HG03457 (cell line): ENCODE data around the gene HCN1.
"Not testable (repeated sequence)": the region's sequence is repeated elsewhere in the genome, so short reads cannot be mapped to it uniquely, and the experiment has no call there.

Experiments
- ATAC-seq: cut with Tn5 transposase; IDR thresholded peaks from one replicate; pipeline ENCODE4 v1.9.1; 2021; ENCODE audit warnings: moderate number of reproducible peaks; ENCODE audit not compliant: unreplicated experiment

Gene HCN1

DNA sequence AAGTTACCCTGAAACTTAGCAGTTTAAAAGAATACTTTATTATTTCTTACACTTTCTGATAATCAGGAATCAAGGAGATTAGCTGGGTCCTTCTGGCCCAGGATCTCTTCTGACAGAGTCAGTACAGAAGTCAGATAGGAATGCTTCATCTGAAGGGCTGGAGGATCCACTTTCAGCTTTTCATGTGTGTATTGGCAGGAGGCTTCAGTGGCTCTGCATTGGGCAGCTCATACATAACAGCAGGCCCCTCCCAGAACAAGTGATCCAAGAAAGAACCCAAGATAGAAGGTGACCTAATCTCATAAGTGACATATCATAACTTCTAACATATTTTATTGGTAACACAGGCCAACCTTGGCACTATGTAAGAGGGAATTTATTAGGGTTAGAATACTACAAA lies 258.4 kb downstream of the HCN1 start:
- no peak for ATAC-seq

DNA sequence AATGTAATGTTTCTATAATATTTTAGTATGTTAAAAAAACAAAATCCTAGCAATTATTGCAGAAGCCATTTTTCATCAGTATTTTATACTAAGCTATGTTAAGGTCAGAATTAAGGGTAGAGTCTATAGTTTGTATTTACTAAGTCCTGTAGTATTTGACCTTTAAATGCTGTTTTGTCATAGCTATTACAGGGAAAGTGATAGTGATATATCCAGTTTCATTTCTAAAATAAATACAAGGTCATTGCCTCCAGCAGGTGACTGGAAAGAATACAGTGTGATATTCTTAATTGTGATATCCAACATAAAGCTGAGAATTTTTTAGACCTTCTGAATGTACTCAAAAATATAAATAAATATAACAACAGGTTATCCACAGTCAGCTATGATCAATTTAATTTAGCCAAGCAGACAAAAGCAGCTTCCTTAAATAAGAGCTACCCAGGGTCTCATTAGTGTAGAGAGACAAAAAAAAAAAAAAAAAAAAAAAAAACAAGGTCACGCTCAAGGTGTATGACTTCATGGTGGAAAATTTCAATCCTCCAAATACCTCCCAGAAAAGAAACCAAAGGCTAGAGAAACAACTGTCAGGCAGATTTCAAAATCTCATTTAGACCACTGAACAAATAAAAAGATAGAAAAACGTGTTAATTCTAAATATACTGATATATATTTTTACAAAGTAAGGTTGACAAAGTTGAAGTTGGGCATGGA lies 278.7 kb downstream of the HCN1 start:
- no peak for ATAC-seq

DNA sequence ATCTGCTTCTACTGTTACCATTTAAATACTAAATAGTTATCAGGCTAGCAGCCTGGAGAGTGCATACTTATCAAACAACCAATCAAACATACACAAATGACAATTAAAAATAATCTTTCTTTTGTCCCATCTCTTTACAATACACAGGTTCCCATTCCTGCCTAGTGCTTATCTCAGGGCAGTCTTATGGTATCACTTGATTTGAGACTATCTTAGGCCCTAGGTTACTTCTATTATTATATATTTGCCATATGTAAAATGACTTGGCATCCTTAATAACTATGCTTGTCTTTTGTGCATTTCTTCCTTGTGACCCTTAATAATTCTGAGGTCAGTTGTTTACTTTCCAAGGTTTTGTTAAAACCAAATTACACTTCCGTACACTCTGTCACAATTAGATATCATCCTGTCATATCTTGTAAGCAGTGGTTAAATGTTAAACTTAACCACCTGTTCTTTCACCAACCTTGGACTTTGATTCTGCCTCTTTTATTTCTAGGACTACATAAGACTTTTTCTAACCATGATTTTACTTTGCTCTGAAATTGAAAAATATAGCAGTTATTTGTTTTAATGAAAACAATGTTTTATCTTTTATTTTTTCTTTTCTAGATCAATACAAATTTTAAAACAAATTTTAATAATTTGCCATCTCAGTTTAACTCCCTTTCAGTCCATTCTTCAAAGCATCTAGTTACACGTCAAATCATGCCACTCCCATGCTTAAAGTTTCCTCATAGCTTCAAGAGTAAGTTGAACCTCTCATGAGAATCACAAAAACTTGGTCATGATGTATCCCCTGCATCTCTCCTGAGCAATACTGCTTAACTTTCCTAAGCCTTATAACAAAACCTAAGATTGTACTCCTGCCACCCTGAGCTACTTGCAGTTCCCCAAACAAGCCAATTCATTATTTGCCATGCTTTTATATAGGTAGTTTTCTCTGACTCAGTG lies 281.3 kb downstream of the HCN1 start:
- ATAC-seq, result no peak

DNA sequence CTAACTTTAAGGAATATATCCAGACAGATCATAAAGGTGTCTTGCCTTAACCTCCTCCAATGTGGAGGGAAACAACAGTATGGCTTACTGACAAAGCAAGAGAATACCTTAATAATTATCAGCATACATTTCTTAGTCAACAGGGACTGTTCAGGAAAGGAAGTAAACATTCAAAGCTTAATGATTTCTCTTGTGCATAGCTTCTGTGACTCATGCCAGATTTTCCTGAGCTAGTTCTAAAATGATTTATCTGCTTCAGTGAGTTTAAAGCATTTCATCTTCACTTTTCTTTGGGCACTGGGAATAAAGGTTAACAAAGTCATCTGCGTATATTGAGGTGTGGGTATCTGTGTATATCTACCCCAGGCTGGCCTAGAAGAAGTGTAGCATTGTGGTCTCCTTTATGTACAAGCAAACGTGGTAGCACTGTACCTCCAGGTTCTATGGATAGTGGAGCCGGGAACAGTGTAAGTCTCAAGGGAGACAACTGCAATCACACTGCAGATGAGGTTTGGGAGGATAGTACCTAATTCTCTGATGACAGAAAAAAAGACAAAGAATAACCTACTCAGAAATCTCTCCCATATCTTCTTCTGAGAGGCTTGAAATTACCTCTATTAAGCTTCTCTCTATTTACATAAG lies 284.1 kb downstream of the HCN1 start:
- no peak for ATAC-seq

DNA sequence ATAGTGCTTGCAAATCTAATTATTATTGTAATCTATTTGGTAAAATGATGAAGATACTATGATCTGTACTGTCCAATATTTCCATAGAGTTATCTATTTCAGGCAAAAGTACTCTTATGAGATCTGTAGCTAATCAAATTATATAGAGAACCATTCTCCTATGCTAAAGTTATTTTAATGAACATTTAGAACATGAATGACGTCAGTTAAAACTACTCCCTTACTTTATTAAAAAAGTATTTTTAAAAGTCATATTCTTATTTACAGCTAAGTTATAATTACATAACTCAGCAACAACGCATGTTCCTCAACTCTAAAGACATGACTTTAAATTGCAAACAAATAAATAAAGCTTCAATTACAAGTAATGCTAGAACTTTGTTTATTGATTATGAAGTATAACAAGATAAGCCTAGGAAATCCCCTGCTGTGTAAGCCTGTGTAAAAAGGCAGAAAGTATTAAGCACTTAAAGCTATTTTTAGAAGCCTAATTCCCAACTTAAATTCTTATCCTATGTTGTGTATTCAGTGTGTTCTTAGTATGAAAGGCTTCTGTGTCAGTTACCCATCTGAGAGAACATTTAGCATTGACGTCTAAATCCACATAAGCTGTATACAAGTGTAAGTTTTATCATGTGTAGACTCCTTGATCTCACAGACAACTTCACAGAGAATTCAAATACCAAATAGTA lies 285.7 kb downstream of the HCN1 start:
- no peak for ATAC-seq

DNA sequence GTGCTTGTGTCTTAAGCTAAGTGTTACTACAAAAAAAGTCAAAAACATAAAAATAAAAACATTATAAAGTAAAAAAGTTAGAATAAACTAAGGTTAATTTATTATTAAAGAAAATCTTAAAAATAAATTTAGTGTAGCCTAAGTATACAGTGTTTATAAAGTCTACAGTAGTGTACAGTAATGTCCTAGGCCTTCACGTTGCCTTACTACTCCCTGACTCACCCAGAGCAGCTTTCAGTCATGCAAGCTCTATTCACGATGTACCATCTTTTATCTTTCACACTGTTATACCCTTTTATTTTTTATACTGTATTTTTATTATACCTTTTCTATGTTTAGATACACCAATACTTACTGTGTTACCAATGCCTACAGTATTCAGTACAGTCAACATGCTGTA lies 288.1 kb downstream of the HCN1 start:
- ATAC-seq, result no peak

DNA sequence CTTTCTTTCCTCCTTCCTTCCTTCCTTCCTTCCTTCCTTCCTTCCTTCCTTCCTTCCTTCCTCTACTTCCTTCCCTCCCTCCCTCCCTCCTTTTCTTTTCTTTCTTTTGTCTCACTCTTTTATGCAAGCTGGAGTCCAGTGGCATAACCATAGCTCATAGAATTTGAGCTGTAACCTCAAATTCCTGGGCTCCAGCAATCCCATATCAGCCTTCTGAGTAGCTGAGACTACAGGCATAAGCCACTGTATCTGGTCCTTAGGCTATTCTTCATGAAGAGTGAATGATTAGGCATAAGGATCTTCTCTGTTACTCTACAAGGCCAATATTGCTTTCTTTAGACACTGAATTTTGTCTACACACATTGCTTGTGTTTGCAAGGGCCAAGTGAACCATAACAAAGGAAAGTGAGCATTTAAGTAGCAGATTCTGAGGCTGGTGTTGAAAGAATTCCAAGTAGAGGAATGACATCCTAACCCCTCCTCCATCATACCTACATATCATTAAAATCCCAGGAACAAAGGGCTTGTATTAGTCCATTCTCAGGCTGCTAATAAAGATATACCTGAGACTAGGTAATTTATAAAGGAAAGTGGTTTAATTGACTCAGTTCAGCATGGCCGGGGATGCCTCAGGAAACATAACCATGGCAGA lies 293.2 kb downstream of the HCN1 start:
- no peak for ATAC-seq

DNA sequence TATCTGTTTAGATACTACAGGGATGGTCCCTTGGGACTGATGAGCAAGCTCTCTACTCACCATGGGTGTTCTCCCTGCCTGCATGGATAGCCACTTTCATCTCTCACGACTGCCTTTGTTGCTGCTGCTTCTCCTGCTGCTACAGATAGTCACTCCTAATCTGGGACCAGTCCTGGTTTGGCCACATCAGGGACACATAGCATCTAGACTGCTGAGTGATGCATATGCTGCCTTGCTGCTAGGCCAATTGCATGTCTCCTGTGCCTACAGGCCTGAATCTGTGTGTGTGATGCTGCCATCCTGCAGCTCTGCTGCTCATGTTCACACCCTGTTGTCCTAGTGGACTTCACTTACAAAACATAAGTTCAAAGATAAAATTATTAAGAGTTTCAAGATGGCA lies 297.1 kb downstream of the HCN1 start:
- ATAC-seq, result no peak

DNA sequence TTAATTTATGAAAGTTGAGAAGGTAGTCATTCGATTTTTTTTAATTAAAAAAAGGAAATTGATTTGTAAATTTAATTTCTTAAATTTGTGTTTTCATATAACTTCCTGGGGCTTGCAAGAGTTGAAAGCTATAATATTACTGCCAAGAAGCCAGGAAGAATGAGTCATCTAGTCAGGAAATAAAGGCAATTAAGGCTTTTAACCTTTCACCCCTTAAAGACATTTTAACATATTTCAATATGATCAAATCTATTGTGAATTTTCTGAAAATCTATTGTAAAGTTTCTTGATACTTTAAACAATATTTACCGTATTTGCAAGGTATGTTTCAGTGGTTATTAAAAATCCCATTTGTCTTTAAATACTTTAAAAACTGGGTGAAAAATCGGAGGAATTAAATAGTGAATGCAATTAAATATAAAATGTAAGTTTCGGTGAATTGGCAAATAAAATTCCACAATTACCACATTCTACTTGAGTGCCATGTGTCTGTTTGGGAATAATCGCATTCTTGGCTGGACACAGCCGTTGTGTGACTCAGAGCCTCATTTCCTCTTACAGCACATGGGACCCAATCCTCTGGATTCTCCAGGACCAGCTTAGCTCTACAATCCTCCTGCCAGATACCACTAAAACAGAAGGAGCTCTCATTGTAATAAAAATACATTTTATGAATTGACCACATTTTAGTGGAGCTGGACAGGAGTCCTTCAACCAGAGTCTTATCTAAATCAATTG lies 310.7 kb downstream of the HCN1 start:
- no peak for ATAC-seq

DNA sequence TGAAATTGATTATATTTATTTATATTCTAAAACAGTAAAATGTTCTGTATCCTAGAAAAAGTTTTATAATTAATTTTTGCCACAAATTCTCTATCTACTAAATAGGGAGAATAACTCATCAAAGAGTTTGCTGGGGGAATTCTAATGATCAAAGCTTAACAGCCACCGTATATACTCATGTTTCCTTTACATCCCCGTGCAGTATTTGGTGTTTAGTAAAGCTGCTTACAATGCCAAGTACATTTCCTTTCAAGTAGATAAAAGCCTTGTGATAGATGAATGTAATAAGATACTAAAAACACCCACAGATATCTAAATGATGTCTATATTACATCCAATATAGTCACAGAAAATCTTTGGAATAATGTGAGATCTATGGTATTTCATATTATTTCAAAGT lies 312.2 kb downstream of the HCN1 start:
- ATAC-seq, result no peak

DNA sequence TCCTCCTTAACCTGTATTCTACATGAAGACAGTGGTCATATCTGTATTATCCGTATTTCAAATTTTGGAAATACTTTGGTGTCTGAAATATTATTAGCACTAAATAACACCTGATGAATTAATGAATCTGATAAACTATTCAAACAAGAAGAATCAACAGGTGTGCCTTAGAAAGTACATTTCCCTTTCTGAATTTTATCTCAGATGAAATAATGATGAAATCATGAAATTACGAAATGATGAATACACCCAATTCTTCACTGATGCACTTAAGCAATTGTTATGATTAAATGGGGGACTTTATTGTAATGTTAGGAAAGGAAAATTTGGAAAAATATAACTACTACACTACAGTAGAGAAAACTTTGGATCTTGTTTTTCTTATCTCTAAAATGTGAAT lies 313.6 kb downstream of the HCN1 start:
- ATAC-seq, result no peak

DNA sequence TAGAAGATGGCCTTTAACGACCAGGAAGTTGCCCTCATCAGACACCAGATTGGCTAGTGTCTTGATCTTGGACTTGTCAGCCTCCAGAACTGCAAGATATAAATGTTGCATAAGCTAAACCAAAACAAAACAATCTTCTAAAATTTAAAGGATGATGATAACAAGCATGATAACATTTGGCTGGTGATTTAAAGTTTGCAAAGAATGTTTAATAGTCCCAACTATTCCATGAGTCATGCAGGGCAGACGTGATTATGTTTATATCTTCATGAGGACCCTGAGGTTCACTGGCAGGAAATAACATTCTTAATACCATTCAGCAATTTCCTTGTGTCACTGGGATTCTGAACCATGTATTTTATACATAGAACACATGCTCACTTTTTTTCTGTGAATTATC lies 319.8 kb downstream of the HCN1 start:
- no peak for ATAC-seq

DNA sequence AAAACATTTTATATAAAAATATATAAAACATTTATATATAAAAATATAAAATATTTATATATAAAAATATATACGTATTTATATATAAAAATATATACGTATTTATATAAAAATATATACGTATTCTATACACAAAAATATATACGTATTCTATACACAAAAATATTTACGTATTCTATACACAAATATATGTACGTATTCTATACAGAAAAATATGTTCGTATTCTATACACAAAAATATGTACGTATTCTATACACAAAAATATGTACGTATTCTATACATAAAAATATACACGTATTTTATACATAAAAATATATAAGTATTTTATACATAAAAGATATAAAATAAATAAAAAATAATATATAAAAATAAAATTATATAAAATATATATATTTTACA lies 323.6 kb downstream of the HCN1 start:
- no peak for ATAC-seq

DNA sequence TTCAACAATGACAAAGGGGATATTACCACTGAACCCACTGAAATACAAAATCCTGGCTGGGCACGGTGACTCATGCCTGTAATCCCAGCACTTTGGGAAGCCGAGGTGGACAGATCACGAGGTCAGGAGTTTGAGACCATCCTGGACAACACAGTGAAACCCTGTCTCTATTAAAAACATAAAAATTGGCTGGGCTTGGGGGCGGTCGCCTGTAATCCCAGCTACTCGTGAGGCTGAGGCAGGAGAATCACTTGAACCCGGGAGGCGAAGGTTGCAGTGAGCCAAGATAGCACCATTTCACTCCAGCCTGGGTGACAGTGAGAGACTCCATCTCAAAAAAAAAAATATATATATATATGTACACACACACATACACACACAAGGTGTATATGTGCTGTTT lies 324.8 kb downstream of the HCN1 start:
- not testable (repeated sequence) for ATAC-seq

DNA sequence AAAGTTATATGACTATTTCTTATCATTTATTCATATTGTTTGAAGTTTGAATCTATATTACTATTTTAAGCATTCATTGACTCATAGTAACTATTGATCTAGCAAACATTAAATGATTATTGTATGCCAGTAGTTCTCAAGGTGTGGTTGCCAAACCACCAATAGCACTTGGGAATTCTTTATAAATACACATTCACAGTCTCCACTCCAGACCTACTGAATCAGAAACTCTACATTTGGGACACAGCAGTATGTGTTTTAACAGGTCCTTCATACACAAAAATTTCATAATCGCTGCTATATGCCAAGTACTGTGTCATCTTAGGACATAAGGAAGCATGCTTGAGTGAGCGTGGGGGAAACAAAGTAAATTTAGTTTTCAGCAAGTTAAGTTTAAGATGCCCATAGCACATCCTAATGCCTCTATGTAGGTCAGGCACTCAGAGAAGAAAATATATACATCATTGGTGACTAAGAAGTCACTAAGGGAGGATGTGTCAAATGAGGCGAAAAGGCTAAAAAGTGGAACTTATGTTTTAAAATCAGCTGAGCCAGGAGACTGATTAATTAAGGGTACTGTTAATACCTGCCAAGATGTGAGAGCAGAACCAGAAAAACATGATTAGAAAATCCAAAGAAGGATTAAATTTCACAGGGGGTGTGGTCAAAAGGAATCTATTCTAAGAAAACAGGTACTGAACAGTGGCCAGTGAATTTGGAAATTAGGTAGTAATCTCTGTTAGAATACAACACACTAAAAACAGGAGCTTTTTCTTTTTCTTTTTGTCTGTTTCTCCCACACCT lies 340.8 kb downstream of the HCN1 start:
- ATAC-seq, result no peak

DNA sequence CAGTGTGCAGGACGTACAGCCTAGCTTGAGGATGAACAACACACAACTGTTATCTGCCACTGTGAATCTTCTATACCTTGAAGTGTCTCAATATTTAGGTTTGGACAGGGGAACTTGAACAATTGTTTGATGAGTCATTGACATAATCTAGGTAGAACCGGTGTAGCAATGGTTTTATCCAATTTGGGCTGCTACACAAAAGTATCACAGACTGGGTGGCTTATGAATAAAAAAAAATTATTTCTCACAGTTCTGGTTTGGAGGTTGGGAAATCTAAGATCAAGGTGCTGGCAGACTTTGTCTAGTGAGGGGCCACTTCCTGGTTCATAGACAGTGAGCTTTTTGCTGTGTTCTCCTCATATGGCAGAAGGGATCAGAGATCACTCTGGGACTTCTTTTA lies 359.7 kb downstream of the HCN1 start:
- ATAC-seq, result no peak

DNA sequence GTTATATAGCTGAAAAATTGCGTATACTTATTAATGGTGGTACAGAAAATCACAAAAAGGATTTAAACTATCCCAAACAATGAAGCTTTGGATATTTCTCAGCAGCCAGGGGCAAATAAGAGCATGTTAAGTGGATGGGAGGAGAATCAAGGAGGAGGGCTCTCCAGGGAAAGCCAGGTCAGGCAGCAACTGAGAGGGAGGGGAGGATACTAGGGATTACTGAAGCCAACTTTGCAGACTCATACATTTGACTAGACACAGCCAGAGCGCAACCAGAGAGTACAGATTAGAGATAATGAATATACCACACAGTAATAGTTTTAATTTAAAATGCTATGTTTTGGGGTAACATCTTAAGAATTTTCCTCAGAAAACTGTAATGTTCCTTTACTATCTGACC lies 360.2 kb downstream of the HCN1 start:
- no peak for ATAC-seq

DNA sequence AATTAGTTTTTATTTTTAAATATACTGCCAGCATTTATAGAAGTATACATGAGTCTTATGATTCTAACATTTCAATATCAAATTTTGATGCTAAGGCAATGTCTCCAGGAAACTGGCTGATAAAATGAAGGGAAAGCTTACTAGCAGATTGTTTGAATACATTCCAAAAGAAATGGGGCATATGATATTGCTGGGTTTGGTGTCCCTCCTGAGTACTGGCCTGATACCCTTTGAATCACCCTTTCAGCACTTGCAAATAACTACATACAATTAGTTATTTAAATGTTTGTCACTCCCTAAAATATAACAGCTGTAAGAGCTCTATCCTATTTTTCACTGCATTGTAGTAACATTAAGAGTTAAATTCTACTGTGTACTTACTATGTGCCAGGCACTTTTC lies 360.8 kb downstream of the HCN1 start:
- ATAC-seq, result no peak

DNA sequence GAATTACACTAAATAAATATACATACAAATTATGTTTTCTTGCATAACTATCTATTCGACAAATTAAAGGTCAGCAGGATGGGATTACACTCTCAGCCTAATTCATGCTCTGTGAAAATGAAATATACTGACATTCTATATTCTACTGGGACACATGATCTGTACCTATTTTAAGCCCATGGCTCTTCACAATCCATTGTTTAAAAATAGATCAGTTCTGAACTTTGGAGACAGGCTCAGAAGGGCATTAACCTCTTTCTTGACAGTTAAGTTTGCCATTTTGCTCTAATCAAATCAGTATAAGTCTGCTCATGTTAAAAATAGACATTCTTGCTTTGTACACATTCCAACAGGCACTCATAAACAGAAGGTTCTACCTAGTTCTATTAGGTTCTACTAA lies 361.2 kb downstream of the HCN1 start:
- ATAC-seq, result no peak
